Pons (tissue), 1 donor: ENCODE data around the gene KRTAP12-3.

Source experiments
- DNase-seq: peaks from one replicate; pipeline ENCODE4 v3.0.0-alpha.2; 2016; ENCODE audit warnings: low spot score

Gene KRTAP12-3

DNA sequence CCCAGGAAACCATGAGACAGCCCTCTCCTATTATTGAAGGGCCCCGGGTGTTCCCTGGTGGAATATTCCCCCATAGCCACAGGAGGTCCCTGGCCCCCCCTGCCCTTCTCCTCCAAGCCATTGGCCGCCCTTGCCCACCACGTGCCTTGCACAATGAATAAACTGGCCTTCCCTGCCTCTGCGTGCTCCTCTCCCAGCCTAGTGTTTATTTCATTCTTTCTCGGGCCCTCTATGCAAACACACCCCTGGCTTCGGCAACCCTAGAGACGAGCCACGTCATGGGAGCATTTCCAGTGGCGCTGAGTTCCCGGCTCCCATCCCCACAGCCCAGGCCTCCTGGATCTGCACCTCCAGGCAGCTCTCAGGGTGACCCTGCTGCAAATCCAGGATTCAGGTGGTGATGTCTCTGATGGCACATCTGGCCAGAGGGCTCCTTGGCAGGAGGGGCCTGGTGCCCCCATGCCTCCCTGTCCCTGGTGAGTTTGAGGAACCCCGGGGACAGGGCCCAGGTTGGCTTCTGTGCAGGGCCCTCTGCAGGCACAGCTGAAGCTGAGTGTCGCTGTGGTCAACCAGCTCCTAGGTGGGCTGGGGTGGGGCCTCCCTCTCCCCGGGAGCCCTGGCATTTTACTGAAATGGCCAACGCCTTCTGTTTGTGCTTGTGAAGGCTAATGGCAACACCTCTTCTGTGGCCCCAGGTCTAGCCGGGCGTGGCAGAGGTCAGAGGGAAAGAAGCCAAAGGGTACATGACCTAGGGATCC lies 45.4 kb downstream of the KRTAP12-3 start:
- no peak for DNase-seq

DNA sequence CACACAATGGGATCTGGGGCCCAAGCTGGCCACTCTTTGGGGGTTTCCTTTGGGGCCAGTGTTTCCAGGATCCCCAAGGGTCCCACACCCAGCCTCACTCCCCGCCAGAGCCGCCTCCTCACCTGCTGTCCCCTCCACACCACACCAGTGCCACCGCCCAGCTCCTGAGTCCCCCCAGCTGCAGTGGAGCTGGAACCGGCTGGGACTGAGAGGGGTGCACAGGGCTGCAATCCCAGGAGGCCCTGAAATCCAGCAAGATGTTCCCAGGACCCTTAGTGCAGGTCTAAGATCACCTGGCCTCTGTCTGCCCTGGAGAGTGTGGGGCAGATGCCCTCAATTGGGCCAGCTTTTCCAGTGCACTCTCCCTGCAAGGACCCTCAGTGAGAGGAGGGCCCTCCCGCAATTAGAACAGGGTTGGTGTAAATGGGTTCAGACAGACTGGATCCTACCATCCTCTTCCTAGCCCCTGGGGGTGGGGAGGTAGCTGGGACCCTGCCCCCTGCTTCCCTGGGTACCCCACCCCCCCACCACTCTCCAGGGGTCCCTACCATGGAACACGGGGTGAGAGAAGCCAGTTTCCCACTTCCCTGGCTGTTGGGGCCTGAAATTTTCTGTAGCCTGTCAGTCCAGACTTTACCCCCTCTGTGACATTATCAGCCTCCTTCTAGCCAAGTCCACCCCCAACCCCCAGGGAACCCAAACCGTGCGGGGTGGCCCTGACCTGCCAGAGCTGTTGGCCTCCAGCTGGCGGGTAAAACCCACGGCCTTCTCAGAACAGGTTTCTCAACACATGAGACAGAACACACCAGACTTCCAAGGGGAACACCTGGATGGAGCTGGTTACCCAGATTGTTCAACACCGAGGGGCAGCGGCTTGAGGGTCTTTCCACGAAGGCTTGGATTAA lies 46.3 kb downstream of the KRTAP12-3 start:
- no peak for DNase-seq

DNA sequence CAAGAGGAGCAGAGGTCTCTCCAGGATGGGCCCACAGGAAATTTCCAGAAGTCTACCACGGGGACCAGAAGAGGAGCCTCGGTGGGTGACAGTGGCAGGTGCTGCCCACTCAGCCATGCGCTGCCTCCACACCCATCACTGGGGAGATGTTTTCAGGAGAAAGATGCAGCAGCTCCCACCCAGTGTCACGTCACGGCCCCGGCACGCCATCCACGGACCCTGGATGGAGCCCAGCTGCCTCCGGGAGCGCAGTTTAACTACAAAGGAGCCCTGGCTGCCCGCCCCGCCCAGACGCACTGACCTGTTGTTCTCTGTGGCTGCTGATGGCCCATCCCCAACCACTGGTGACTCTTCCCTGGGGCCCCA lies 46.9 kb downstream of the KRTAP12-3 start:
- DNase-seq: no peak

DNA sequence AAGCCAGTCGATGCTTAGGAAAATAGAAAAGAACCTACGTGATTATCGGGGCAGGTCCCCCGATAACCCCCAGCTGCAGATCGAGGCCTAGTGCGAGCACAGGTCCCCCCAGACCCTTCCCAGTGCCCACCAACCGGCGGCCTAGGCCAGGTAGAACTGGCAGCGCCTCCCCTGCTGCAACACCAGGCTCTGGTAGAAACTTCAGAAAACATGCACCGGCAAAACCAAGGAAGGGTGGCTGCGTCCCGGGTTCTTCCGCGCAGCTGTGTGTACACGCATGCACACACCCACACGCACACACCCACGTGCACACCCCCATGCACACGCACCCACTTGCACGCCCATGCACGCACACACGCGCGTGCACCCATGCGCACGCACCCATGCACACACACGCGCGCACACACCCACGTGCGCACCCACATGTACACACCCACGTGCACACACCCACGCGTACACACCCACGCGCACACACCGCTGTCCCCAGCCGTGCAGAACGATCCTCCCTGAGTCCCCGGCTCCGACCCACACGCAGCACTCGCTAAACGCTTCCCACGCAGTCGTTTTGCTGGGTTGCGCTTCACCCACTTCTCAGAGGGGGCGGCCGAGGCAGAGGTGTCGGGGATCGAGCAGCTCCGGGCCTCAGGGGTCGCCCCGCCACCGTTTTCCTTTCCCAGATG lies 48.4 kb downstream of the KRTAP12-3 start:
- no peak for DNase-seq

- DNase-seq: no peak
These were observed 49.2 kb downstream of the KRTAP12-3 start for GRCh38 chr21:44706706-44707581.
